GM20431 (cell line): Measurements from ENCODE around the gene SLC16A8.

Source experiments
- in situ Hi-C: fragments of 300-500 bp; cut with MseI, MboI; formaldehyde crosslinking; loops from one replicate; pipeline ENCODE4 v1.15.0; 2020; ENCODE audit warnings: low sequenced_read_pairs; ENCODE audit not compliant: unreplicated experiment

The SLC16A8 gene

DNA sequence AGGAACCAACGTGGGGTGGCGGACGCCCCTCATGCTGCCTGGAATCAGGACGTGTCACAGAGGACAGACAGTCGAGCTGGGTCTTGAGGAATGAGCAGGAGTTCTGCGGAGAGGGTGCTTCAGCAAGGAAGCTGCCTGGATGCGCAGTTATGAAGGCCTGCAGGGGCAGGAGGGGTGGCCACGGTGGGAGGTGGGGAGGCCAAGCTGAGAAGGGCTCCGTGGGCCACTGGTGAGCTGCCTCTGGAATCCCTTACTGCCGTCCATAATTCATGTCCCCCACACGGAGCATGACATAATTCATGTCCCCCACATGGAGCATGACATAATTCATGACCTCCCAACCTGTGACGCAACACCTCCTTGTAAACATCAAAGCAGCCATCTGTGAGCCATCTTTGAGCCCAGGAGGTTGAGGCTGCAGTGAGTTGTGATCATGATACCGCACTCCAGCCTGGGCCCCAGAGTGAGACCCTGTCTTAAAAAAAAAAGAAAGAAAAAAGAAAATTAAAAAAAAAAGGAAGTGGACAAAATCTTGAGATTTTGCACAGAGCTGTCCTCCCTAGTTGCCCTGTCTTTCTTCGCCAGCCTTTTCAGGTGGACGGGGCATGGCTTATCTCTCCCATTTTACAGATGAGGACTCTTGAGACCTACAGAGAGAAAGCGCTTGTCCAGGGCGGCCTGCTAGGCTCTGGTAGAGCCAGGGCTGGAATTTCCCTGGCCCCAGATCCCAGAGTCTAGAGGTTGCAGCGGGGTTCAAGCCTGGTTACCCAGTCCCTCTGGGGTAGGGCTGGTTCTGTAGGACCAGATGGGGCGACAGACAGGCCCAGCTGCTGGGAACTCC lies 51.1 kb downstream of the SLC16A8 start:
- in situ Hi-C loops: no loop called here

DNA sequence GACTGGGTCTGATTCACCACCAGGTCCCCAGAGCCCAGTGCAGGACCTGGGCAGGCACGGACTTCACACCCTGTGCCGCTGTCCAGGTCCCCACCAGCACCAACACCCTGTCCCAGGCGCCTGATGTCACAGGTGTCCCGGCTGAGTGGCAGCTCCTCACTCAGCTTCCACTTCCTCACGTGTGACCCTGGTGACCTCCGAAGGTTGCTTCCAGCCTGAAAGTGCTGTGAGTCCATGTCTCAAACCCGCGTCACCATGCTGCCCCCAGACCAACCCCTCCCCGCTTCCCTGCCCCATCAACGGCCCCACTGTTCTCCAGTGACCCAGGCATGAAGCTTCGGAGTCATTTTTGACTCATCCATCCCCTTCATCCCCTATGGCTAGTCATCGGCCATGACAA lies 52.5 kb downstream of the SLC16A8 start:
- in situ Hi-C loops: no loop called here

DNA sequence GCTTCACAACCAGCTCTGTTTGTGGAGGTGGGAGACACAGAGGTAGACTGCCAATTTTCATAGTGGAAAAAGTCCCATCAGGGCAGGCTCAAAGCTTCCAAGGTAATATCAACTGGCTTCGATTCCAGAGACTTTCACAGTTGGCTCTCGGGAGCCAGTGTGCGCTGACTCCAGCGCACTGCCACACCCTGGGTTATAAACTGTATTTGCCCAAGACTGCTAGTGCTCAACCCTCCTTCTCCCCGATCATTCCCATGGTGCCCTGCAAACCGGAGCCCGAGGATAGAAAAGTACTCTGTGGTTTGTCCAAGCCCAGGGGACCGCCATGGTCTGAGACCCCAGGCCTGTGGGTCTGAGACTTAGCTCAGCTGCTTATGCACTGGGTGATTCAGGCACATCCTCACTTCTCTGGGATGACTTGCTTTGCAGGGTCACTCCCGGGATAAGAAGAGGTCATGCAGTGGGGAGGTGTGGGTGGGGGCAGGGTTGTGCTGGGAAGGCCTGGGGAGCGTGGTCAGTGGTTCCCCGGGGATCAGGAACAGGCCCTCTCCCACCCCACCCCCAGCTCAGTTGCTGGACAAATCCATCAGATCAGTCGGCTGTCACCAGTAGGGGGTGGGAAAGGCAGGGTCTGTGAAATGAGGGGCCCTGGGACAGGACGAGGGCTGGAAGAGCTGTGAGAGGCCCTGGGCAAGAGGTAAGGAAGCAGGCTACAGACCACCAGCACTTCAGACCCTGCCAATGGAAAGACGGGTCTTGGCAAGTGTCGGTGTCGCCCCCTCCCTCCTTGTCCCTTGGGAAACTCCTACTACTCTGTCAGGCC lies 53.5 kb downstream of the SLC16A8 start:
- in situ Hi-C loops: no loop called here

DNA sequence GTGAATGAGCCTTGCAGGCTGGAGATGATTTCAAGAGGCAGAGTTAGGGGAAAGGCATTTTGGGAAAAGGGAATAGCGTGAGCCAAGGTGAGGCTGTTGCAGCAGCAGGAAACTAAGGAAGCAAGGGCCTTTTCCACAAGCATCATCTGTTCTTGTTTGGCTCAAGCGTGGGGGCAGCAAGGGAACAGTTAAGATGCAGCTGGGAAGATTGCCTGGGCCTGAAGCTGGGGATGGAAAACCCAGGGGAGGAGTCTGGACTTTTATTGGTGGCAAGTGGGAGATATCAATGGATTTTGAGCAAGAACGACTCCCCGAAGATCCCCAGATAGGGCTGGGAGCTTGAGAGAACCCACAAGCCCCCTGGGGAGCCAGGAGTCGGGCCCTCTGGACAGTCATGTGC lies 54.1 kb downstream of the SLC16A8 start:
- in situ Hi-C loops: no loop called here

DNA sequence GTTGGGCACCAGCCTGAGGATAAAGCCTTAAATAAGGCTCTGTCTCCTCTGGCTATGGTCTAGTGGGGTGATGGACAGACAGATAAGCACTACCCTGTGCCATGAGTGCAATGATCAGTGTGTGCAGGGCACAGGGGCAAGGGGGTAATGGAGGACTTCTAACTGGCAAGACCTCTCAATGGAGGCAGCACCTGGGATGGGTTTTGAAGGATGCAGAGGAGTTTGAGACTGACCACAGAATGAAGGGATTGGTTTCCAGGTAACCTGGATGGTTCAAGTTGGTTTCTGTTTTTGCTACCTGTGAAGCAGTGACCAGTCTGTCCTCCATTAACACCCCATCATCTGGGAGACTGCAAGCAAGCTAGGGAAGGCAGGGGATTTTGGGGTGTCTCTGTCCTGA lies 54.6 kb downstream of the SLC16A8 start:
- in situ Hi-C loops: no loop called here

DNA sequence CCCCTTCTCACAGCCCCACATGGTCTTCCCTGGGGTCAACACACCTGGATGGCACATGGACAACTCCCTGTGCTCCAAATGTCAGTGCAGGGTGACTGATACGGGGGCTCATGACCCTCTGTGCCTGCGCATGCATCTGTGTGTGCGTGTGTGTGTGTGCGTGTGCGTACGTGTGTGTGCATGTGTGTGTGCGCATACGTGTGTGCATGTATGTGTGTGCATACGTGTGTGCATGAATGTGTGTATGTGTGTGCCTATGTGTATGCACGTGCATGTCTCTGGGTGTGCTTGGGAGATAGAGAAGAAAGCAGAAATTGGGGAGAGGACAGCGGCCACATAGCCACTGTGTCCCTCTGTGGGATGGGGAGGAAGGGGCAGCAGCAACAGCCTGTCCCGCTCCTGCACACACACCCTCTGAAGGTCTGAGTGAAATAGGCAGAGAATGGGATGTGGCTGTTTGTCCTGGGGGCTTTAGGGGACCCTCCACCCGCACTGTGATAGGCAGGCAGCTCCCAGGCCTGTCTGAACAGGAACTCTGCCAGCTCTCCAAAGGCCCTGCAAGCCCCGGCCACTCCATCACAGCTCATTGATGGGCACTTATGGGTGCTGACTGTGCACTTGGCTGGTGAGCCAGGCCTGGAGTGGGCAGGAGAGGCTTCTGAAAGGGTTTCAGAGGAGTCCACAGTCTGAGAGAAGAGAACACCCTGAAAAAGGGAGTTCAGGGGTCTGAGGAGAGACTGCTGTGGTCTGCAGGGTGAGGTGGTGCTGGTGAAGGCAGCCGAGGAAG lies 55.4 kb downstream of the SLC16A8 start:
- in situ Hi-C loops: no loop called here
